IMR-90 (cell line): ENCODE measurements around the gene CACNA1F. TPM values are rescaled to one million over a fixed set of nuclear protein-coding genes. Genes with fewer than 3 reads are reported as not detected.

ENCODE experiments used
- ATAC-seq: fragments of 200-7000 bp; cut with Tn5 transposase; 2 replicates; pipeline ENCODE4 v1.9.1; 2020; ENCODE audit warnings: low read depth, mild to moderate bottlenecking, moderate library complexity
- BruUV-seq: library from RNA; stranded (reverse); fragments of 400-500 nt; replicated peaks from 2 replicates; lab custom pipeline; 2021; lab: Mats Ljungman, UMichigan
- CTCF ChIA-PET: fragments of 300-600 bp; formaldehyde crosslinking; extraction: SDS; loops from one replicate; lab custom pipeline; 2021; ENCODE audit warnings: antibody characterized with exemption; lab: Yijun Ruan, JAX
- POLR2A ChIA-PET: fragments of 300-600 bp; sonication (Branson Sonifier 250); formaldehyde crosslinking; loops from one replicate; lab custom pipeline; 2022; ENCODE audit warnings: antibody characterized with exemption; ENCODE audit not compliant: unreplicated experiment; lab: Charles Lee
- DNase-seq: peaks from one replicate; pipeline ENCODE4 v3.0.0; 2013
- H2AFZ ChIP-seq: replicated peaks from 2 replicates; pipeline ENCODE3; 2013; ENCODE audit warnings: low read length, mild to moderate bottlenecking; ENCODE audit not compliant: poor library complexity
- H2AK5ac ChIP-seq: 2 replicates; pipeline ENCODE4 v1.6.1; 2013; ENCODE audit warnings: low read depth, low read length, inconsistent platforms
- H2AK9ac ChIP-seq: replicated peaks from 2 replicates; pipeline ENCODE3; 2013; ENCODE audit warnings: mild to moderate bottlenecking, low read depth, low read length, moderate library complexity; ENCODE audit not compliant: poor library complexity
- H2BK120ac ChIP-seq: 2 replicates; pipeline ENCODE4 v1.6.1; 2013; ENCODE audit warnings: low read depth, low read length, inconsistent platforms
- H2BK15ac ChIP-seq: 3 replicates; pipeline ENCODE4 v1.6.1; 2013; ENCODE audit warnings: low read depth, low read length, inconsistent platforms
- H2BK20ac ChIP-seq: 2 replicates; pipeline ENCODE4 v1.6.1; 2013; ENCODE audit warnings: low read depth, mild to moderate bottlenecking, inconsistent platforms, low read length, moderate library complexity
- H2BK5ac ChIP-seq: 2 replicates; pipeline ENCODE4 v1.6.1; 2013; ENCODE audit warnings: mild to moderate bottlenecking, low read depth, low read length, inconsistent platforms; ENCODE audit not compliant: poor library complexity, severe bottlenecking
- H3K14ac ChIP-seq: replicated peaks from 2 replicates; pipeline ENCODE4 v1.6.1; 2013; ENCODE audit warnings: low read depth, low read length, inconsistent platforms
- H3K18ac ChIP-seq: 2 replicates; pipeline ENCODE4 v1.6.1; 2013; ENCODE audit warnings: low read depth, low read length, control low read depth
- H3K23ac ChIP-seq: 2 replicates; pipeline ENCODE4 v1.6.1; 2013; ENCODE audit warnings: low read depth, low read length, inconsistent platforms
- H3K27ac ChIP-seq: 2 replicates; pipeline ENCODE4 v1.5.1; 2013; ENCODE audit warnings: mild to moderate bottlenecking, control low read depth, low read length; ENCODE audit not compliant: insufficient read depth
- H3K27me3 ChIP-seq: 2 replicates; pipeline ENCODE4 v1.6.1; 2013; ENCODE audit warnings: low read length; ENCODE audit not compliant: control insufficient read depth, insufficient read depth
- H3K36me3 ChIP-seq: 2 replicates; pipeline ENCODE4 v1.6.1; 2013; ENCODE audit warnings: low read length, mixed read lengths; ENCODE audit not compliant: control insufficient read depth, insufficient read depth
- H3K4ac ChIP-seq: 2 replicates; pipeline ENCODE4 v1.6.1; 2013; ENCODE audit warnings: low read depth, low read length, inconsistent platforms
- H3K4me1 ChIP-seq: 2 replicates; pipeline ENCODE4 v1.6.1; 2013; ENCODE audit warnings: low read length, mixed read lengths; ENCODE audit not compliant: control insufficient read depth, insufficient read depth
- H3K4me2 ChIP-seq: 2 replicates; pipeline ENCODE4 v1.6.1; 2013; ENCODE audit warnings: low read depth, mild to moderate bottlenecking, control low read depth, low read length, moderate library complexity
- H3K4me3 ChIP-seq: 2 replicates; pipeline ENCODE4 v1.5.1; 2013; ENCODE audit warnings: low read depth, mild to moderate bottlenecking, control low read depth, low read length, moderate library complexity; ENCODE audit not compliant: insufficient read depth
- H3K56ac ChIP-seq: 2 replicates; pipeline ENCODE4 v1.6.1; 2013; ENCODE audit warnings: low read length, inconsistent platforms; ENCODE audit not compliant: insufficient read depth; ENCODE audit errors: extremely low read depth
- H3K79me1 ChIP-seq, 2 experiments: 2 replicates each; pipeline ENCODE4 v1.6.1; 2013; ENCODE audit warnings: low read length in 2 of 2, inconsistent platforms in 1 of 2, low read depth in 1 of 2
- H3K9ac ChIP-seq: 2 replicates; pipeline ENCODE4 v1.6.1; 2013; ENCODE audit warnings: low read depth, low read length, control low read depth
- H3K9me1 ChIP-seq: 2 replicates; pipeline ENCODE4 v1.6.1; 2013; ENCODE audit warnings: low read length, inconsistent platforms; ENCODE audit not compliant: insufficient read depth
- H3K9me3 ChIP-seq: 2 replicates; pipeline ENCODE4 v1.6.1; 2013; ENCODE audit warnings: low read length; ENCODE audit not compliant: control insufficient read depth, insufficient read depth
- H4K20me1 ChIP-seq: 2 replicates; pipeline ENCODE4 v1.6.1; 2013; ENCODE audit warnings: low read length, inconsistent platforms; ENCODE audit not compliant: insufficient read depth
- H4K5ac ChIP-seq: 2 replicates; pipeline ENCODE4 v1.6.1; 2013; ENCODE audit warnings: mild to moderate bottlenecking, low read depth, low read length, control low read depth
- H4K8ac ChIP-seq, 2 experiments: 2 replicates each; pipeline ENCODE4 v1.6.1; 2013; ENCODE audit warnings: low read depth in 2 of 2, low read length in 2 of 2, control low read depth in 1 of 2, inconsistent platforms in 1 of 2
- H4K91ac ChIP-seq: 2 replicates; pipeline ENCODE4 v1.6.1; 2013; ENCODE audit warnings: low read depth, low read length, inconsistent platforms; ENCODE audit not compliant: insufficient read depth
- CHD1 ChIP-seq: IDR thresholded peaks from 2 replicates; pipeline ENCODE4 v1.6.1; 2012; ENCODE audit warnings: low read depth, low read length, improper control_type of control experiment
- FOS ChIP-seq: fragments of 150-350 bp; IDR thresholded peaks from 2 replicates; pipeline ENCODE4 v1.6.1; 2016; ENCODE audit warnings: low read depth, low read length
- MAFK ChIP-seq: IDR thresholded peaks from 2 replicates; pipeline ENCODE4 v1.6.1; 2012; ENCODE audit warnings: low read depth, low read length, improper control_type of control experiment
- MXI1 ChIP-seq: IDR thresholded peaks from 2 replicates; pipeline ENCODE4 v1.6.1; 2012; ENCODE audit warnings: low read depth, mild to moderate bottlenecking, low read length, moderate library complexity, borderline replicate concordance
- NFE2L2 ChIP-seq: fragments of 150-350 bp; IDR thresholded peaks from 2 replicates; pipeline ENCODE4 v1.6.1; 2016; ENCODE audit warnings: low read depth, mild to moderate bottlenecking, low read length
- POLR2A ChIP-seq: IDR thresholded peaks from 2 replicates; pipeline ENCODE4 v1.6.1; 2012; ENCODE audit warnings: mild to moderate bottlenecking, low read depth, low read length
- RFX5 ChIP-seq: IDR thresholded peaks from 2 replicates; pipeline ENCODE4 v1.8.0; 2012; ENCODE audit warnings: low read depth, mild to moderate bottlenecking, low read length, moderate library complexity
- SMC3 ChIP-seq: fragments of 150-350 bp; IDR thresholded peaks from 2 replicates; pipeline ENCODE4 v1.6.1; 2016; ENCODE audit warnings: low read depth, mild to moderate bottlenecking, antibody characterized with exemption, low read length, moderate library complexity
- WGBS, 2 experiments: methylation state at CpG; one replicate each; pipeline versions ENCODE4 v1.1.5 to v1.1.7; 2013; ENCODE audit warnings: missing lambda C conversion rate in 2 of 2; ENCODE audit not compliant: insufficient read length in 1 of 2; ENCODE audit errors: extremely low coverage in 2 of 2; 5-methylcytosine and 5-hydroxymethylcytosine counted together
- dilution Hi-C: fragments of 300-500 bp; cut with HindIII; formaldehyde crosslinking; loops from one replicate; pipeline ENCODE4 v1.14.3; 2018; ENCODE audit warnings: low sequenced_read_pairs; ENCODE audit not compliant: unreplicated experiment
- in situ Hi-C: fragments of 300-500 bp; cut with MboI; formaldehyde crosslinking; loops from 3 replicates; pipeline ENCODE4 v1.14.3; 2019; ENCODE audit warnings: low sequenced_read_pairs, inconsistent platforms, mixed read lengths
- intact Hi-C: fragments of 100-400 bp; cut with micrococcal nuclease; formaldehyde crosslinking; loops from 2 replicates; pipeline ENCODE4 v1.10.0; 2022
- polyA plus RNA-seq, 3 experiments: library from polyadenylated mRNA; depleted of rRNA; stranded (reverse); fragments of >200 nt; gene quantifications; 2 replicates each; pipeline ENCODE4 v1.2.3, GENCODE V29; 2012; ENCODE audit warnings: low replicate concordance in 1 of 3
- total RNA-seq: library from RNA; depleted of rRNA; stranded (reverse); fragments of >200 nt; gene quantifications from 2 replicates; pipeline ENCODE4 v1.2.3, GENCODE V29; 2012
- TF ChIP-seq, protein P1 (sequence below): conservative IDR thresholded peaks from 2 replicates; pipeline ENCODE4 v1.5.1; 2012; ENCODE audit warnings: mild to moderate bottlenecking, low read depth, low read length, improper control_type of control experiment
- TF ChIP-seq, protein P2 (sequence below): fragments of 150-350 bp; IDR thresholded peaks from 2 replicates; pipeline ENCODE4 v1.6.1; 2017; ENCODE audit warnings: mild to moderate bottlenecking, antibody characterized with exemption, low read length, low read depth

Gene CACNA1F
- total and polyA plus RNA-seq, 2 of the 4 experiments (the other 2 are of a cell fraction) = not detected

DNA sequence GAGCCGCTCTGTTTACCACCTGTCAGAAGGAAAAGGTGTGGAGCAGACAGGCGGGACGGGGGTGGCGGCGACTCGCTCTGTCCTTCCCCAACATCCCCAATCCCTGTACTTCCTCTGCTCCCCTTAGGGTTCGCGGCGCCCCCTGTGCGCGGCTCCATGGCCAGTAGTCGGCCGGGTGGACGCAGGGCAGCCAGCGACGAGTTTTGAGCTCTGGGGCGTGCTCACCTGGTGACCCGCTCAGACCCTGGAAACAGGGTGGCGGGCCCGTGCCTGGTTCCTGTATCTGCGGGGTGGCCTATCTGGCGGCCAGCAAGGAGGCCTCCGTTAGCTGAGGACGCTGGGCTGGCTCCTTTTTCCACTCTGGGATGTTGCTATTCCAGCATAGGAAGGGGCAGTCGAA, 75.9 kb downstream of the CACNA1F start:
- H3K79me1 ChIP-seq = no peaks in the 10 kb centered on the region; a peak in 1 of 4 replicates
- no peak overlapping the region for H3K9ac ChIP-seq
- no peak overlapping the region for H3K4me2 ChIP-seq
- H3K4me1 ChIP-seq = peaks cover 6% of the 10 kb centered on the region
- ChIA-PET POLR2A (interaction anchor here (0.5 kb wide), 1 partner anchor 54 kb away, joined by 12 read pairs; no protein-coding TSS in a partner anchor), CTCF (no interaction called here)
- in situ Hi-C loops = no loop called here
- no peak overlapping the region for H2AK5ac ChIP-seq
- no peak overlapping the region for H3K23ac ChIP-seq
- no TSS peak for BruUV-seq
- DNase-seq = no peak
- intact Hi-C loops = no loop called here
- no peak overlapping the region for H2BK20ac ChIP-seq
- H2BK5ac ChIP-seq = no peak overlapping the region
- 67% methylated on average over 11 of the region's 25 CpGs; no CpG with 5 or more reads in 1 of the 2 experiments for WGBS, 2 experiments
- no peak overlapping the region for H4K91ac ChIP-seq
- H3K4me3 ChIP-seq = no peak overlapping the region
- ATAC-seq = no peak
- H4K20me1 ChIP-seq = no peaks in the 10 kb centered on the region
- no peak overlapping the region for H4K5ac ChIP-seq
- no peak overlapping the region for H3K4ac ChIP-seq
- H4K8ac ChIP-seq = no peak overlapping the region
- H3K18ac ChIP-seq = no peak overlapping the region
- no peaks in the 10 kb centered on the region for H3K9me3 ChIP-seq
- H3K27me3 ChIP-seq = no peaks in the 10 kb centered on the region; the same call in 1 of the 2 replicates
- no peaks in the 10 kb centered on the region for H3K36me3 ChIP-seq
- no peak overlapping the region for H3K14ac ChIP-seq
- no peak overlapping the region for H2BK120ac ChIP-seq
- peak overlapping the region; percentile 28 for H2AK9ac ChIP-seq
- dilution Hi-C loops = no loop called here
- no peak overlapping the region for H2BK15ac ChIP-seq
- H2AFZ ChIP-seq = no peak overlapping the region
- H3K56ac ChIP-seq = no peak overlapping the region
- H3K9me1 ChIP-seq = no peaks in the 10 kb centered on the region
- H3K27ac ChIP-seq = no peak overlapping the region
- TF ChIP-seq CHD1 (no peak), MAFK (no peak), RFX5 (no peak), SMC3 (no peak), NFE2L2 (no peak), FOS (no peak), POLR2A (no peak), MXI1 (no peak)
- TF ChIP-seq, protein P1, sequence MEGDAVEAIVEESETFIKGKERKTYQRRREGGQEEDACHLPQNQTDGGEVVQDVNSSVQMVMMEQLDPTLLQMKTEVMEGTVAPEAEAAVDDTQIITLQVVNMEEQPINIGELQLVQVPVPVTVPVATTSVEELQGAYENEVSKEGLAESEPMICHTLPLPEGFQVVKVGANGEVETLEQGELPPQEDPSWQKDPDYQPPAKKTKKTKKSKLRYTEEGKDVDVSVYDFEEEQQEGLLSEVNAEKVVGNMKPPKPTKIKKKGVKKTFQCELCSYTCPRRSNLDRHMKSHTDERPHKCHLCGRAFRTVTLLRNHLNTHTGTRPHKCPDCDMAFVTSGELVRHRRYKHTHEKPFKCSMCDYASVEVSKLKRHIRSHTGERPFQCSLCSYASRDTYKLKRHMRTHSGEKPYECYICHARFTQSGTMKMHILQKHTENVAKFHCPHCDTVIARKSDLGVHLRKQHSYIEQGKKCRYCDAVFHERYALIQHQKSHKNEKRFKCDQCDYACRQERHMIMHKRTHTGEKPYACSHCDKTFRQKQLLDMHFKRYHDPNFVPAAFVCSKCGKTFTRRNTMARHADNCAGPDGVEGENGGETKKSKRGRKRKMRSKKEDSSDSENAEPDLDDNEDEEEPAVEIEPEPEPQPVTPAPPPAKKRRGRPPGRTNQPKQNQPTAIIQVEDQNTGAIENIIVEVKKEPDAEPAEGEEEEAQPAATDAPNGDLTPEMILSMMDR = no peak
- TF ChIP-seq, protein P2, sequence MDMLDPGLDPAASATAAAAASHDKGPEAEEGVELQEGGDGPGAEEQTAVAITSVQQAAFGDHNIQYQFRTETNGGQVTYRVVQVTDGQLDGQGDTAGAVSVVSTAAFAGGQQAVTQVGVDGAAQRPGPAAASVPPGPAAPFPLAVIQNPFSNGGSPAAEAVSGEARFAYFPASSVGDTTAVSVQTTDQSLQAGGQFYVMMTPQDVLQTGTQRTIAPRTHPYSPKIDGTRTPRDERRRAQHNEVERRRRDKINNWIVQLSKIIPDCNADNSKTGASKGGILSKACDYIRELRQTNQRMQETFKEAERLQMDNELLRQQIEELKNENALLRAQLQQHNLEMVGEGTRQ = no peak
